ENCODE data around the gene COL24A1.

DNA sequence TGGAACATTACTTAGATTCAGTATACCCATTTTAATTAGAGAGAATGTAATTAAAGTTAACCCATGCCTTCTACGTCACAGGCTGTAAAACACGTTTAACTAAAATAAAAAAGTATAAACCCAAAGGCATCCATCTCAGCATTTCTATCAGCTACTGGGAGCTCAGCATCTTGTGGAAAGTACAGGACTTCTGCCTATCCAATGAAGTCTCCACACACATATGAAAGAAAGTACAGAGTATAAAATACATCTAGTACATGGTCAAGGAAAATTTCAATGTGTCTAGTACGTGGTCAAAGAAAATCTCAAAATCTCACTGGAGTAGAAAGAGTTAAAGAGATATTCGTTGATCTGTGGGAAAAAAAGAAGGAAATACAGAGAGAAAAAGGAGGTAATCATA lies 306.9 kb downstream of the COL24A1 start:
- TF ChIP-seq, protein P1, sequence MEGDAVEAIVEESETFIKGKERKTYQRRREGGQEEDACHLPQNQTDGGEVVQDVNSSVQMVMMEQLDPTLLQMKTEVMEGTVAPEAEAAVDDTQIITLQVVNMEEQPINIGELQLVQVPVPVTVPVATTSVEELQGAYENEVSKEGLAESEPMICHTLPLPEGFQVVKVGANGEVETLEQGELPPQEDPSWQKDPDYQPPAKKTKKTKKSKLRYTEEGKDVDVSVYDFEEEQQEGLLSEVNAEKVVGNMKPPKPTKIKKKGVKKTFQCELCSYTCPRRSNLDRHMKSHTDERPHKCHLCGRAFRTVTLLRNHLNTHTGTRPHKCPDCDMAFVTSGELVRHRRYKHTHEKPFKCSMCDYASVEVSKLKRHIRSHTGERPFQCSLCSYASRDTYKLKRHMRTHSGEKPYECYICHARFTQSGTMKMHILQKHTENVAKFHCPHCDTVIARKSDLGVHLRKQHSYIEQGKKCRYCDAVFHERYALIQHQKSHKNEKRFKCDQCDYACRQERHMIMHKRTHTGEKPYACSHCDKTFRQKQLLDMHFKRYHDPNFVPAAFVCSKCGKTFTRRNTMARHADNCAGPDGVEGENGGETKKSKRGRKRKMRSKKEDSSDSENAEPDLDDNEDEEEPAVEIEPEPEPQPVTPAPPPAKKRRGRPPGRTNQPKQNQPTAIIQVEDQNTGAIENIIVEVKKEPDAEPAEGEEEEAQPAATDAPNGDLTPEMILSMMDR (IDR thresholded peaks at IDR 0.05) = no peak
- TF ChIP-seq POLR2A (IDR thresholded peaks at IDR 0.05) = no peak
